T-helper 1 cell treated with Interleukin-12 subunit alpha and Interleukin-12 subunit beta and Interleukin-4 antibody, amounts not matched to agents 30 μg/mL and 1 μg/mL, for 36 hours (primary cell): ENCODE results near the gene ABTB2.

Source experiments
- H3K27ac Mint-ChIP-seq: one replicate; pipeline ENCODE4 v1.8.0; 2021; ENCODE audit warnings: mild to moderate bottlenecking, mixed read lengths
- H3K27me3 Mint-ChIP-seq: one replicate; pipeline ENCODE4 v1.8.0; 2021; ENCODE audit warnings: low read depth, mixed read lengths
- H3K36me3 Mint-ChIP-seq: one replicate; pipeline ENCODE4 v1.8.0; 2021; ENCODE audit warnings: low read depth, mixed read lengths
- H3K4me1 Mint-ChIP-seq: one replicate; pipeline ENCODE4 v1.8.0; 2021; ENCODE audit warnings: low read depth, mixed read lengths
- H3K4me3 Mint-ChIP-seq: one replicate; pipeline ENCODE4 v1.8.0; 2021; ENCODE audit warnings: mild to moderate bottlenecking, moderate library complexity, mixed read lengths
- H3K9me3 Mint-ChIP-seq: one replicate; pipeline ENCODE4 v1.8.0; 2021; ENCODE audit warnings: mixed read lengths

Gene ABTB2

DNA sequence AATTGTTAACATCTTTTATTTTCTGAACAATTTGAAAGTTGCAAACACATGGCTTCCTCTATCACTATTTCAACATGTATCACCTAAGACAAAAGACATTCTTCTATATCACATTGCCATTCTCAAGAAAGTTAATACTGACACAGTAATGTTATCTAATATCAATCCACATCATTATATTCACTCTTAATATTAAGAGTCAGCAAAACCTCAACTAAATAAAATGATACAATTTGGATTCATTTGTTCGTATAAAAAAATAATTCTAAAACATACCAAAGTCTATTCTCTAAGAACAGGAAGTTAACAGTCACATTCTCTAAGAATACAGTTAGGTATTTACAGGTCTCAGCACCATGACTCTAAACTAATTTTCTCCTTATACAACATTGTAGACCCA lies 52.0 kb downstream of the ABTB2 start:
- Mint-ChIP-seq H3K4me3 (no peak overlapping the region), H3K9me3 (no peaks in the 10 kb centered on the region), H3K27ac (no peak overlapping the region), H3K27me3 (peaks cover 8% of the 10 kb centered on the region), H3K36me3 (no peaks in the 10 kb centered on the region), H3K4me1 (peaks cover 28% of the 10 kb centered on the region)

DNA sequence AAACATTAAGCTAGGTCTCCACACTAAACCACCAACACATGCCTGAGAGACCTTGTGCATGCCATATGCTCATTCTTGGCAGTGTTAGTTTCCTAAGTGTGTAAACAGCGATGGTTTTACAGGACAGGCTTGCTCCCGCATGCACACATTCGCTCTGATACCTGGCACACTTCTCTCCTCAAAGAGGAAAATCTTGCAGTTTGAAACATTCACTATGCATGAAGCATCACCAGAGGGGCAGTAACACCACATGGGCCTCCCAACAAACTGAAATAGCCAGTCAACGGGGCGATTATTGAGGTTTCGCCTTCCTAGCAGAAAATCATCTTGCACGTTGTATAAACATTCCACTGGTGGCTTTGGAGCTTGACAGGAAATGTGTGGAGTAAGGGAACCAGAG lies 52.6 kb downstream of the ABTB2 start:
- no peaks in the 10 kb centered on the region for H3K9me3 Mint-ChIP-seq
- H3K27ac Mint-ChIP-seq, result no peak overlapping the region
- H3K27me3 Mint-ChIP-seq, result peaks cover 8% of the 10 kb centered on the region
- H3K4me3 Mint-ChIP-seq, result no peak overlapping the region
- H3K36me3 Mint-ChIP-seq, result no peaks in the 10 kb centered on the region
- H3K4me1 Mint-ChIP-seq, result peaks cover 28% of the 10 kb centered on the region

DNA sequence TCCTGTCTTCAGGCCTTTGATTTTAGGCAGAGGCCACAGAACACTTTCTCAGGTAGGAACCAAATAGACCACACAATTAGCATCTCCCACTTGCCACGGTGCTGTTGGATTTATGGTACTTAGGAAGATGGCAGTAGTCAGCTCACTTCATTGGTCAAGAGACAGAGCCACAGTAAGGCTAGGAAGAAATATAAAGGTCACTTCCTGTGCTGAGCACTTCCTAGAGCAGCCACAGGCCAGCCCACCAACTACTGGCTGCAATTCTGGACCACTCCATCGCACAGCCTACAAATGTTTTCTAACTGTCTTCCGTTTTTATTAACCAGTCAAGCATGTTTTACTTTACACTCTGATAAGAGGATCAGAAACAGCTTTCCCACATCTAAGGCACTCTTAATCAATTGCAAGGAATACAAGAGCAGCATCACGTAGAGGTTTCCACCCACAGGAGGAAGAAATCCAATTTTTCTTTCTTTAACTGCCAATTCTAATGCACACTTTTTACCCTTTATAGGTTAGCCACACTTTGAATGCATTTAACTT lies 54.7 kb downstream of the ABTB2 start:
- Mint-ChIP-seq H3K4me3 (no peak overlapping the region), H3K9me3 (no peaks in the 10 kb centered on the region), H3K4me1 (peaks cover 26% of the 10 kb centered on the region), H3K27ac (no peak overlapping the region), H3K36me3 (no peaks in the 10 kb centered on the region), H3K27me3 (peaks cover 8% of the 10 kb centered on the region)

DNA sequence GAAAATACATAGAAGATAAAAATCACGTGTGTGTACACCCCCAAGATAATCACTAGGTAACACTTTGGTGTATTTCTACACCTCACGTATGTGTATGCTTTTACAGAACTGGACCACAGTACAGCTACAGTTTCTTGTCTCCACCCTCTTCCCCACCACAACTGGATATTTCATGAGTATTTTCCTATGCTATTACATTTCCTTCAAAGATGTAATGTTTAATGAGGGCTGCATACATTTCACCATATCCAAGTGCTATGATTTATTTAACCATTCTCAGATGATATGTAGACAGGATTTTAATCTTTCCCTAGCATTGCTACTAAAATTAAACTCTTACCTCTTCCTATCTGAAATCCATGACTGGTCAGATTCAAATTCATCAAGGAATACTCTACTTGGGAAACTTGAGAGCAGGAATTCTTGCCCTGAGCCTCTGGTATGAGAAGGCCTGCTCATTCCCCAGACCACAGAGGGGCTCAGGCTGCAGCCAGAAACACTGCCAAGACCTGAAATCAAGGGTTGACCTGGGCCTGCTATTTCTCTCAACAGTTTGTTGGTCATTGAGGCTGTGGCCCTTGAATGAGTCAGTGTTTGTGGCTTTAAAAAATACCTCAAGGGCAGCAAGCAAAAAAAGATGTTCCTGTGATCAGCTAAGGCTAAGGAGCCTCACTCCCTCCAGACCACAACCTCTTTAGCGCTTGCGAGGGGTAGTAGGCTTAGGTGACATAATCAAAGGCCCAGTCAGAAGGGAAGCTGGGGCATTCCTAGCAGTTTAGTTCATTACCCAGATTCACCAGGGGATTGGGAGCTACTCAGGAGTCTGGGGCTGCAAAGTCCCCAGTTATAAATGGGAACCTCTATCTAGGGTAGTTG lies 55.5 kb downstream of the ABTB2 start:
- no peak overlapping the region for H3K4me3 Mint-ChIP-seq
- peaks cover 26% of the 10 kb centered on the region for H3K4me1 Mint-ChIP-seq
- no peak overlapping the region for H3K27ac Mint-ChIP-seq
- H3K36me3 Mint-ChIP-seq, result no peaks in the 10 kb centered on the region
- no peaks in the 10 kb centered on the region for H3K9me3 Mint-ChIP-seq
- peaks cover 8% of the 10 kb centered on the region for H3K27me3 Mint-ChIP-seq

DNA sequence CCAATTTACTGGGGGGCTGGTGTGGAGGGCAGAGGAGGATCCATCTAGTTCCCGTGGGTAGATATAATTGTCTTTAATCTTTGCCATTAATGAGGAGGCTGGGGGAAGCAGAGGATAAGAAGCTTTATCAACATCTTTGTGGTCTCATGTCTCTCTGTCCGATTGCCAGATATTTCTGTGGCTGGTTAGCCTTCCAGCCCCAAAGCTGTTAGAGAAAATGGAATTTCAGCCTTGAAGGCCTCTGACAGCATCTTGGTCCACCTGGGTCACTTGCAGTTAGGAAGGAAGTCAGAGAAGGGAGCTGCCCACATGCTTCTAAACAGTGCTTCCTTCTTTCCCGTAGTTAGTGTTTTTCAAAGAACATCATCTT lies 56.9 kb downstream of the ABTB2 start:
- peaks cover 12% of the 10 kb centered on the region for H3K27me3 Mint-ChIP-seq
- no peak overlapping the region for H3K4me3 Mint-ChIP-seq
- peaks cover 27% of the 10 kb centered on the region for H3K4me1 Mint-ChIP-seq
- peak overlapping the region; percentile 70 for H3K27ac Mint-ChIP-seq
- no peaks in the 10 kb centered on the region for H3K36me3 Mint-ChIP-seq
- no peaks in the 10 kb centered on the region for H3K9me3 Mint-ChIP-seq

DNA sequence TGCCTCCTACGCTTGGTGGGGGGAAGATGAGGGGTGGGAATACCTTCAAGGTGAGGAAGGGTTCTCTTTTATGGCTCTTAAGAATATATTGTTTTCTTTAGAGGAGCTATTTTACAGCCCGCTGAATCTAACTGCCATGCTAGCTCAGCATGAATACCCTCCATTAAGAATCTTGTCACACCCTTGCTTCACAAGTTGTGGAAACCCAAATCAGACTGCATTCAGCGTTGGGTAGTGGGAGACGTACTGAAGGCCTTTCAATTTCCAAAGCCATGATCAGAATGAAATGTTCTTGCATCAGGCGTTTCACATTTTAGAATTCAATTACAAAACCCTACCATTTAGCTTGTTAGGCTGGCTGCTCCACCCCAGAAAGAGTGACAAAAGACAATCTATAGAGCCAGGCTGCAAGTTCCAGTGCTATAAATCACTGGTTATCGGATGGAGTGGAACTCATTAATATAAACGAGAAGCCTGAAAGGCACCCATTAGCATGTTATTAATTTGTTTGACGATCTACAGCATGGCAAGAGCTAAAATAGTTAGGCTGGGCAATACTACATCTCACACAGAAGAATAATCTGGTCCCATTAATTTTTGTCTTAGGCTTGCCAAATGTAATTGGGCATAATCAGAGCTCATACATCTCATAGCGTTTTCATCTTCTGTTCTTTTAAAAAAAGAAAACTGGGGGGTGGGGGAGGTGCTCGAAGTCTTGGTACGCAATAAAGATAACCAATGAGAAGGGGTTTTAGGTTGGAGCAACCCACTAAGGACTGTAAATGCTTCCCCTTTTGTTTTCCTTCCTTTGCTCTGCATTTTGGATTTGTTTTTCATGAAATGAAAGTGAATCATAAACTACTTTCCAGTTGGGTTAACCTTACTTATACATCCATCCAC lies 57.5 kb downstream of the ABTB2 start:
- Mint-ChIP-seq H3K27ac (peak overlapping the region; percentile 70), H3K36me3 (no peaks in the 10 kb centered on the region), H3K9me3 (no peaks in the 10 kb centered on the region), H3K4me3 (no peak overlapping the region), H3K27me3 (peaks cover 8% of the 10 kb centered on the region), H3K4me1 (peaks cover 27% of the 10 kb centered on the region)

DNA sequence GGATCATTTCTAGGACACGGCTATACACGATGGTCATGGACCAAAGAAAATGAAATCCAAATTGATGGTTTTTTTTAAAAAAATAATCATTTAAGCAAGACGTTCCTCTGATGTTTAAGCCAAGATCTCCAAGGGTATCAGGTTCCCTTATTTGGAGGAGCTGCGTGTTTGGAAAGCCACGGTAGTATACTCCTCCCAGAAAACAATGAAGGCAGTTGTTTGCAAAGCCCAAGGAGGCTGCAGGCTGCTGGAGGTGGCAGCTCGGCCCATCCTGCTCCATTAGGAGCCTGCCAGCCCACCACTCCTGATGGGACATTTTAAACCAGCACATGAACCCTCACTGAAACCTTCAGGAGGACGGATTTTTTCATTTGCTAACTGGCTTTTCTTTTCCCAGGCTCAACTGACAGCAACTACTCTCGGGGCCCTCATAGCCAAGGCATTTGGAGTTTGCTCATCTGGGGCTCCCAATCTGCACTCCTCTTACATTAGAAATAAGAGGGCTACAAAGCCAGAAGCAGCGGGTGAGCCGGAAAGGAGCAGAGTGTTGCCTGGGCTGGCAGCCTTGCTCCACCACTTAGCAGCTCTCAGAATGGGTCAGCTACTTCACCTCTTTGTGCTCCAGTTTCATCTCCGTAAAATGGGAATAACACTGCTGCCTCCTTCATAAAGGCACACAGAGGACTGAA lies 58.4 kb downstream of the ABTB2 start:
- Mint-ChIP-seq H3K4me1 (peaks cover 27% of the 10 kb centered on the region), H3K27me3 (peaks cover 6% of the 10 kb centered on the region), H3K27ac (no peak overlapping the region), H3K9me3 (no peaks in the 10 kb centered on the region), H3K4me3 (no peak overlapping the region), H3K36me3 (no peaks in the 10 kb centered on the region)

DNA sequence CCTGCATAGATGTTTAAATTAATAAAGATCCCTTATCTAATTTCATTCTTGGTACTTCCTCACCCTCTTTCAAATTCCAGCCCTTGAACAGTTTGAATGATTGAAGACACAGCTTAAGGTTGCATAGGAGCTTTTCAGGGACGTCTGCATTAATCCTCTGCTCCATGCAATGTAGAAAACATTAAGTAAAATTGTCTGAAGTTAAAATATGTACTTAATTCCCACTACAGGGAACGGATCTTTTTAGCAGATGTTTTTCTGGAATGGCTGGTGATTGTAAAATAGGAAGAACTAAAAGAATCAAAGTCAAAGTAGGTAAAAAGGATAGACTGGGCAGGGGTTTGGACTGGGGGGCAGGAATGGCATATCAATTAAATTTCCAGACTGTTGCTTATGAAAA lies 58.9 kb downstream of the ABTB2 start:
- H3K4me3 Mint-ChIP-seq, result no peak overlapping the region
- peaks cover 27% of the 10 kb centered on the region for H3K4me1 Mint-ChIP-seq
- no peaks in the 10 kb centered on the region for H3K9me3 Mint-ChIP-seq
- H3K27ac Mint-ChIP-seq, result no peak overlapping the region
- peaks cover 10% of the 10 kb centered on the region for H3K27me3 Mint-ChIP-seq
- no peaks in the 10 kb centered on the region for H3K36me3 Mint-ChIP-seq

GRCh38 chr11:34296412-34296811 lies 61.4 kb downstream of the ABTB2 start:
- H3K36me3 Mint-ChIP-seq, result no peaks in the 10 kb centered on the region
- H3K27ac Mint-ChIP-seq, result no peak overlapping the region
- no peaks in the 10 kb centered on the region for H3K9me3 Mint-ChIP-seq
- no peak overlapping the region for H3K4me3 Mint-ChIP-seq
- H3K27me3 Mint-ChIP-seq, result peaks cover 18% of the 10 kb centered on the region
- peaks cover 12% of the 10 kb centered on the region for H3K4me1 Mint-ChIP-seq

DNA sequence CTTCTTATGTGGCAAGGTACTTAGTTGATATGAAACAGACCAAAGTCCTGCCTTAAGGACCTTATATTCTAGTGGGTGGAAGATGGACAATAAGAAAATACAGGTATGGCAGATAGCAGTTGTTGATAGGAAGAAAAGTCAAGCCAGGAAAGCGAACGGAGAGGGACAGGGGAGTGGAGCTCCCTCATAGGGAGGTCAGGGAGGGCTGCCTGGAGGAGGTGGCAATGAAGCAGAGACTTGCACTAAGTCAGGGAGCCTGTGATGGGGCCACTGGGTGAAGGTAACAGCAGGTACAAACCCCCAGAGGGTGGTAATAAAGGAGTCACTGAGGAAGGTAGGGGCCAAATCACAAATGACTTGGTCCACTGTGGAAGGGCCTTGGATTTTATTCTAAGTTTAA lies 65.3 kb downstream of the ABTB2 start:
- H3K36me3 Mint-ChIP-seq, result no peaks in the 10 kb centered on the region
- peaks cover 28% of the 10 kb centered on the region for H3K27me3 Mint-ChIP-seq
- H3K4me3 Mint-ChIP-seq, result no peak overlapping the region
- H3K4me1 Mint-ChIP-seq, result peaks cover 2% of the 10 kb centered on the region
- H3K9me3 Mint-ChIP-seq, result no peaks in the 10 kb centered on the region
- H3K27ac Mint-ChIP-seq, result no peak overlapping the region

- Mint-ChIP-seq H3K27ac (no peak overlapping the region), H3K4me3 (no peak overlapping the region)
Measured at GRCh38 chr11:34292111-34292510, 65.7 kb downstream of the ABTB2 start.

DNA sequence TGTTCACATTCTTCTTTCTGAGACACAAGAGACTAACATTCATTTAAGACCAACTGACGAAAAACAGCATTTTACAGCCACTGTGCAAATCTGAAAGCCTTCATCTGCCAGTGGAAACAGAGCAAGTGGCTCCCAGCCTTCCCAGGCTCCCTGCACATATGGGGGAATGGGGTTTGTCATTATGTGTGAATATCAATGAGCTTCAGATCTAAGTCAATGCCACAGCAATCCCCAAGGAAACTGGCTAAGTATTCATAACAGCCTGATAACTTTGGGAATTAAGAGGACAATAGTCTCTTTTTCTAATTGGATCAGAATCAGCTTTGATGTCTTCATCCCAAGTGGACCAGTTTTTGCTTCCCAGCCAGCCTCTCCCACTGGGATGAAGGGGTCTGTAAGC lies 66.9 kb downstream of the ABTB2 start:
- no peaks in the 10 kb centered on the region for H3K36me3 Mint-ChIP-seq
- no peaks in the 10 kb centered on the region for H3K9me3 Mint-ChIP-seq
- no peak overlapping the region for H3K27ac Mint-ChIP-seq
- no peaks in the 10 kb centered on the region for H3K4me1 Mint-ChIP-seq
- H3K4me3 Mint-ChIP-seq, result no peak overlapping the region
- peaks cover 30% of the 10 kb centered on the region for H3K27me3 Mint-ChIP-seq

More at GRCh38 chr11:34292111-34292510, 65.7 kb downstream of the ABTB2 start:
- peaks cover 2% of the 10 kb centered on the region for H3K4me1 Mint-ChIP-seq
- H3K27me3 Mint-ChIP-seq, result peaks cover 30% of the 10 kb centered on the region
- no peaks in the 10 kb centered on the region for H3K9me3 Mint-ChIP-seq
- no peaks in the 10 kb centered on the region for H3K36me3 Mint-ChIP-seq

- no peak overlapping the region for H3K4me3 Mint-ChIP-seq
- H3K9me3 Mint-ChIP-seq, result no peaks in the 10 kb centered on the region
- H3K36me3 Mint-ChIP-seq, result no peaks in the 10 kb centered on the region
- H3K4me1 Mint-ChIP-seq, result no peaks in the 10 kb centered on the region
- peaks cover 24% of the 10 kb centered on the region for H3K27me3 Mint-ChIP-seq
- no peak overlapping the region for H3K27ac Mint-ChIP-seq
Measured at GRCh38 chr11:34288492-34288891, 69.3 kb downstream of the ABTB2 start.

DNA sequence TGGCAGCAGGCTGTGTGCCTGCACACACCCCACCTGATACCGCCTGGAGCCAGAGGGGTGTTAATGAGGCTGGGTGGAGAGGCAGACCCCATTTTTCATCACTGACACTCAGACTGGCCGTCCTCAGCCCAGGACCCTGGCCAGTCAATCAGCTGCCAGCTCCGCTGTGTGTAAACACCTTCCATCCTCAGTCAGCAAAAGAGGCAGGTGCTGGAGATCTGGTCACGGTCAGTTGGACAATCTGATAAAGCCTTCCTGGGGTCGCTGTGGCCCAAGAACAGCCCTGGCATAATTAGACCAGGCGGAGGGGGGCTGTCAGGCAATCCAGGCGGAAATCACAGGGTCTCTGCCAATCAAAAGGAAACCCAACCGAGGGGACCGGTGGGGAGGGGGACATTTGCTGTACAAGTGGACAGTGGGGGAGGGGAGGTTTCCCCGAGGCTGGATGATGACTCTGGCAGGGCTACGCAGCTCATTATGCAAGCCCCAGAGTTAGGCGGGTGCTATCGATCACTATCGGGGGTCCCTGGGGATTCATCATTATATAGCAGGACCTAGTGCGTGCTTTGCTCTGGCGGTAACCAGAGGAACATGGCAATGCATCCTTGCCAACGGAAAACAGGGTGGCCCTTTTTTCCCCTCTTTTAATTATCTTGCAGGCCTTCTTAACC lies 72.9 kb downstream of the ABTB2 start:
- Mint-ChIP-seq H3K9me3 (no peaks in the 10 kb centered on the region), H3K36me3 (no peaks in the 10 kb centered on the region), H3K27ac (no peak overlapping the region), H3K4me3 (no peak overlapping the region), H3K27me3 (peaks cover 10% of the 10 kb centered on the region), H3K4me1 (no peaks in the 10 kb centered on the region)
